Right atrium auricular region (tissue), 2 donors: ENCODE results near the gene PRPSAP1. TPM values are rescaled to one million over a fixed set of nuclear protein-coding genes. Genes with fewer than 3 reads are reported as not detected.

Source experiments
- DNase-seq: peaks from one replicate; pipeline ENCODE4 v3.0.0-alpha.2; 2019; ENCODE audit warnings: low spot score
- H3K27ac ChIP-seq, 2 donors: fragments of 200-600 bp; sonication (generic); 1 replicate in 1 of 2; 2 replicates in 1 of 2; pipeline ENCODE4 v1.5.1; 2016 to 2019
- H3K27me3 ChIP-seq, 2 donors: fragments of 200-600 bp; sonication (generic); one replicate each; pipeline versions ENCODE4 v1.5.1 to v1.6.0; 2017 to 2019
- H3K36me3 ChIP-seq: fragments of 200-600 bp; sonication (generic); one replicate; pipeline ENCODE4 v1.5.1; 2016
- H3K4me1 ChIP-seq, 2 donors: fragments of 200-600 bp; sonication (generic); one replicate each; pipeline versions ENCODE4 v1.5.1 to v1.6.0; 2017 to 2019
- H3K4me3 ChIP-seq, 2 donors: fragments of 200-600 bp; sonication (generic); 1 replicate in 1 of 2; 2 replicates in 1 of 2; pipeline ENCODE4 v1.5.1; 2017 to 2019; ENCODE audit warnings: mild to moderate bottlenecking in 1 of 2, moderate library complexity in 1 of 2
- H3K9me3 ChIP-seq, 2 donors: fragments of 200-600 bp; sonication (generic); one replicate each; pipeline ENCODE4 v1.5.1; 2019
- CTCF ChIP-seq, 2 donors: fragments of 200-600 bp; sonication (generic); IDR thresholded peaks; one replicate each; pipeline ENCODE4 v1.5.1; 2019; ENCODE audit warnings: antibody characterized with exemption in 2 of 2
- total RNA-seq, 2 donors: library from RNA; depleted of rRNA; stranded (reverse); fragments of >200 nt; gene quantifications; one replicate each; pipeline ENCODE4 v1.1.0, GENCODE V29; 2016

PRPSAP1 gene
- total RNA-seq, 2 donors from 2014 or later = 33.7 to 34.0 TPM

GRCh38 chr17:76384222-76384986 lies 30.7 kb upstream of the PRPSAP1 start, which contains the start of gene SPHK1:
SPHK1 (plus strand) TSS chr17:76384609; CDS start chr17:76385645, 1,036 bp downstream.
- peak within 1 kb of the TSS; percentile 87 to 94 for H3K27ac ChIP-seq
- no peak for DNase-seq
- peaks cover 0 to 37% of the 10 kb centered on the region in 2 donors for H3K4me1 ChIP-seq
- no peak for TF ChIP-seq CTCF (IDR thresholded peaks at IDR 0.05)
- no peaks in the 10 kb centered on the region for H3K36me3 ChIP-seq
- peak within 1 kb of the TSS; percentile 58 to 68 for H3K4me3 ChIP-seq
- no peaks in the 10 kb centered on the region for H3K27me3 ChIP-seq
- H3K9me3 ChIP-seq = no peaks in the 10 kb centered on the region

GRCh38 chr17:76383546-76384221 lies 30.0 kb upstream of the PRPSAP1 start:
- H3K9me3 ChIP-seq = no peaks in the 10 kb centered on the region
- H3K4me3 ChIP-seq = peak overlapping the region; percentile 58 to 68
- H3K27me3 ChIP-seq = no peaks in the 10 kb centered on the region
- TF ChIP-seq CTCF (IDR thresholded peaks at IDR 0.05) = peak in 1 of 2 donors; percentile 45
- H3K27ac ChIP-seq = peak overlapping the region; percentile 87 to 94
- DNase-seq = no peak
- no peaks in the 10 kb centered on the region for H3K36me3 ChIP-seq
- peaks cover 0 to 37% of the 10 kb centered on the region in 2 donors for H3K4me1 ChIP-seq

DNA sequence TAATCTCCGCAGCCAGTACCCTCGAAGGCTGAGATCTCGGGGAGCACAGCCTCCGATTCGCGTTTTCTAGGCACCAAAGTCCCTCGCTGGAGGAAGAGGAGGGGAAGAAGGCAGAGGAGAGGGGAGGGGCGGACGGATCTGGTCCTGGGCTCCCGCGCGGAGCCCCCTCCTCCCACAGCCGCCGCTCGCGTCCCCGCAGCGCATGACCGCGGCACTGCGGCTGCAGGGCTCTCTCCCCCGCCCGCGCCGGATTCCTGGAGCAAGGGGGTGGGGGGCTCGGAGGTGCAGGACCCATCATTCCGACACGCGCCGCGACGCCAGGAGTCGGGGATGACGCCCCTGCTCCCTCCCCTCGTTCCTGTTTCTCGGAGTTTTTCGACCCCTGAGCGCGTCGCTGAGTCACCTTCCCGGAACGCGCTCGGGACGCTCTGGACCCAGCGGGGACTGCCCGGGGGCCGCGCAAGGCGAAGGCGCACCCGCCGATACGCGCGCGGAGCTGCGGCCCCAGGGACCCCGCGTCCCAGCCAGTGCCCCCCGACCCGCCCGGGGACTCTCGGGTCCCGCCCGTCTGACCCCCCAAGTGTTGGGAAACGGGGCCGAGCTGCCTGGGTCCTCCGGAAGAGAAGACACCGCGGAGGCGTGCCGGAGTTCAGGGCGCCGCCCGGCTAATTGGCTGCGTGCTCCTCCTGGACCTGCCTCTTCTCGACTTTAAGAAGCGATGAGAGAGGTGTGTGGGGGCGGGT lies 29.3 kb upstream of the PRPSAP1 start:
- no peaks in the 10 kb centered on the region for H3K36me3 ChIP-seq
- no peaks in the 10 kb centered on the region for H3K27me3 ChIP-seq
- no peak for TF ChIP-seq CTCF (IDR thresholded peaks at IDR 0.05)
- no peaks in the 10 kb centered on the region for H3K9me3 ChIP-seq
- DNase-seq = no peak
- H3K27ac ChIP-seq = peak overlapping the region; percentile 87 to 94
- H3K4me3 ChIP-seq = peak overlapping the region; percentile 58 to 68
- peaks cover 0 to 37% of the 10 kb centered on the region in 2 donors for H3K4me1 ChIP-seq

- Histone ChIP-seq H3K9me3 (no peaks in the 10 kb centered on the region), H3K4me3 (peak overlapping the region; percentile 58 to 68), H3K36me3 (no peaks in the 10 kb centered on the region), H3K27ac (peak overlapping the region; percentile 87 to 94), H3K27me3 (no peaks in the 10 kb centered on the region), H3K4me1 (peaks cover 0 to 37% of the 10 kb centered on the region in 2 donors)
- no peak for TF ChIP-seq CTCF (IDR thresholded peaks at IDR 0.05)
- no peak for DNase-seq
Observed at GRCh38 chr17:76382351-76382802, 28.7 kb upstream of the PRPSAP1 start.

DNA sequence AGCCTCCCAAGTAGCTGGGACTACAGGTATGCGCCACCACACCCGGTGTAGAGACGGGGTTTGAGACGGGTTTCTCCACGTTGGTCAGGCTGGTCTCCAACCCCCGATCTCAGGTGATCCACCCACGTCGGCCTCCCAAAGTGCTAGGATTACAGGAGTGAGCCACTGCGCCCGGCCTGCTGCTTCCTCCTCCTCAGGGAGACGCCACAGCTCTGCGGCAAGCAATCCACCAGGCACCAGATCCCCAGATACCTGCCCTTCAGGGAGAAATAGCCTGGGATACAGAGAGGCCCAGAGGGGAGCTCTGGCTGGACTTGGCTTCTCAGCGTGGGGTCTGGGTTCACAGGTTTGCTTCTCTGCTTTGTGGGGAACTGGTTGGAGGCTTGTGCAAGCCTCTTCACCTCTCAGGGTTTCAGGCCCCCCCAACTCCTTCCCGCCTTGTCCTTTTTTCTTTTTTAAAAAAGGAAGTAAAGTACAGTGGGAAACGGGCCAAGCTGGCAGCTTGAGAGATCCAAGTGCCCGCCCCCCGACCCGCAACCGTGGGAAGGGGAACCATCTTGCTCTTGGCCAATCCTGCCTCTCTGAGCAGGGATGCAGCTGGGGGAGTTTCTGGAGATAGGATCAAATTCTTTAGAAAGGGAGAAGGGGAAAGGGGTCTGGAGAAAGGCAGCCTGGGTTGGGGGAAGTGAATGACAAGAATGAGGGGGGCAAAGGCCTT lies 28.1 kb upstream of the PRPSAP1 start:
- H3K27me3 ChIP-seq = no peaks in the 10 kb centered on the region
- no peak overlapping the region for H3K4me3 ChIP-seq
- peak overlapping the region; percentile 87 to 94 for H3K27ac ChIP-seq

More for the DNA sequence above, 28.1 kb upstream of the PRPSAP1 start:
- Histone ChIP-seq H3K4me1 (peaks cover 0 to 38% of the 10 kb centered on the region in 2 donors), H3K36me3 (no peaks in the 10 kb centered on the region), H3K9me3 (no peaks in the 10 kb centered on the region)
- no peak for DNase-seq
- TF ChIP-seq CTCF (IDR thresholded peaks at IDR 0.05) = no peak
